Fibroblast of lung (primary cell): Measurements from ENCODE around the gene TCF12. TPM values are rescaled to one million over a fixed set of nuclear protein-coding genes. Genes with fewer than 3 reads are reported as not detected.
A peak's percentile ranks its signal among the peaks of the same experiment; 100 is the strongest.

ENCODE experiments used
- DNase-seq, 2 donors: peaks; one replicate each; pipeline versions ENCODE4 v3.0.0 to v3.0.0-alpha.2; 2010; ENCODE audit warnings: low read depth in 2 of 2
- H2AFZ ChIP-seq: 2 replicates; pipeline ENCODE4 v1.5.1; 2012; ENCODE audit warnings: low read length, control low read depth, inconsistent platforms
- H3K27ac ChIP-seq: 2 replicates; pipeline ENCODE4 v1.5.1; 2011; ENCODE audit warnings: low read length, control low read depth; ENCODE audit not compliant: insufficient read depth
- H3K27me3 ChIP-seq: 2 replicates; pipeline ENCODE4 v1.5.1; 2011; ENCODE audit warnings: mild to moderate bottlenecking, low read length; ENCODE audit not compliant: control insufficient read depth, insufficient read depth
- H3K36me3 ChIP-seq: 2 replicates; pipeline ENCODE4 v1.5.1; 2011; ENCODE audit warnings: low read length; ENCODE audit not compliant: control insufficient read depth, insufficient read depth
- H3K4me1 ChIP-seq: 2 replicates; pipeline ENCODE4 v1.5.1; 2011; ENCODE audit warnings: low read length; ENCODE audit not compliant: control insufficient read depth, insufficient read depth; ENCODE audit errors: extremely low read depth
- H3K4me2 ChIP-seq: 2 replicates; pipeline ENCODE4 v1.5.1; 2011; ENCODE audit warnings: low read length, control low read depth; ENCODE audit not compliant: insufficient read depth; ENCODE audit errors: extremely low read depth
- H3K4me3 ChIP-seq, 4 experiments: fragments of 200-600 bp in 1 of 4; sonication (generic) in 1 of 4; replicated peaks in 1 of 4; 2 replicates each; pipeline ENCODE4 v1.5.1; 2011 to 2016; ENCODE audit warnings: low read length in 4 of 4, low read depth in 3 of 4, mild to moderate bottlenecking in 3 of 4, control low read depth in 2 of 4, inconsistent platforms in 1 of 4, mixed read lengths in 1 of 4; ENCODE audit not compliant: insufficient read depth in 1 of 4; ENCODE audit errors: control extremely low read depth in 1 of 4
- H3K79me2 ChIP-seq: 2 replicates; pipeline ENCODE4 v1.5.1; 2012; ENCODE audit warnings: mild to moderate bottlenecking, low read length, inconsistent platforms; ENCODE audit not compliant: control insufficient read depth, insufficient read depth
- H3K9ac ChIP-seq: 2 replicates; pipeline ENCODE4 v1.5.1; 2011; ENCODE audit warnings: mild to moderate bottlenecking, low read length, control low read depth; ENCODE audit not compliant: insufficient read depth
- H3K9me3 ChIP-seq: 2 replicates; pipeline ENCODE4 v1.5.1; 2012; ENCODE audit warnings: low read depth, low read length; ENCODE audit not compliant: control insufficient read depth, insufficient read depth
- H4K20me1 ChIP-seq: 2 replicates; pipeline ENCODE4 v1.5.1; 2011; ENCODE audit warnings: low read length; ENCODE audit not compliant: control insufficient read depth, insufficient read depth; ENCODE audit errors: extremely low read depth
- EZH2 ChIP-seq: IDR thresholded peaks from 2 replicates; pipeline ENCODE4 v1.5.1; 2012; ENCODE audit warnings: low read length, control low read depth, mild to moderate bottlenecking; ENCODE audit errors: missing control alignments
- polyA plus RNA-seq, 2 donors: library from polyadenylated mRNA; depleted of rRNA in 1 of 2; stranded (reverse) in 1 of 2; unstranded in 1 of 2; fragments of >200 nt; gene quantifications; 2 replicates each; pipeline ENCODE4 v1.2.1, GENCODE V29; 2011 to 2012; ENCODE audit warnings: missing spikeins in 1 of 2
- total RNA-seq: library from RNA; depleted of rRNA; stranded (reverse); fragments of >200 nt; gene quantifications from 2 replicates; pipeline ENCODE4 v1.2.1, GENCODE V29; 2014
- TF ChIP-seq, protein P1 (sequence below), 2 donors: IDR thresholded peaks in 1 of 2; conservative IDR thresholded peaks in 1 of 2; 1 replicate in 1 of 2; 2 replicates in 1 of 2; pipeline ENCODE4 v1.5.1; 2011 to 2012; ENCODE audit warnings: low read length in 2 of 2, control low read depth in 1 of 2, inconsistent platforms in 1 of 2, low read depth in 1 of 2, mild to moderate bottlenecking in 1 of 2

Gene TCF12
- total and polyA plus RNA-seq, 2 donors (not counting 1 experiment from before 2014, with no cell fraction given): 105 to 232 TPM

DNA sequence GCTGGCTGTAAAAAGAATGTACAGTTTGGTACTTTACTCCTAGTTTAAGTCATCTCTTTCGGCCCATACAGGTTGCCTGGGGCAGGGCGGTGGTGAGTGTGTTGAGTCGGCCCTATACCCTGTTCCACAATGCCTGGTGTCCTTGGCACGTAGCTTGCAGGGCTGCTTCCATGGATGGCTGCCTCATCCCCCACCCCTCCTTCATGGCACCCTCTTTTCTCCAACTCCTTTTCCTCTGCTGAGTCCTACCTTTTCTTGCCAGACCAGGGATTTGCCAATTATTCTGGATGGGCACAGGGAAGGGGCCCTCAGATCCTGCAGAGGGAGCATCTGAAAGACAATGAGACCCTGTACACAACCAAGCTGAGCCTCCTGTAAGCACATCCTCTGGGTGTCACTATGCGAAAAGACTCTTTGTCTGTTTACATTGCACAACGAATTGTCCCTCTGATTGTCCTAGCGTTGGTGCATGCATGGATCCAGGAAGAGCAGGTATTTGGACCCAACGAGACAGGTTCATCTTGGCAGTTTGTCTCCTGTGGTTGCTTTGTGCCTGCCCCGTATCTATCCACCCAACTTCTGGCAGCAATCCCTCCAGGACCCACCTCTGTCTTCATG is 384.3 kb downstream of the TCF12 start:
- no peaks in the 10 kb centered on the region for H4K20me1 ChIP-seq
- no peaks in the 10 kb centered on the region for H3K4me1 ChIP-seq
- no peaks in the 10 kb centered on the region for H3K79me2 ChIP-seq
- no peaks in the 10 kb centered on the region for H3K27me3 ChIP-seq
- DNase-seq: no peak
- H3K36me3 ChIP-seq: no peaks in the 10 kb centered on the region
- no peak overlapping the region for H3K4me2 ChIP-seq
- no peak for TF ChIP-seq EZH2
- TF ChIP-seq, protein P1, sequence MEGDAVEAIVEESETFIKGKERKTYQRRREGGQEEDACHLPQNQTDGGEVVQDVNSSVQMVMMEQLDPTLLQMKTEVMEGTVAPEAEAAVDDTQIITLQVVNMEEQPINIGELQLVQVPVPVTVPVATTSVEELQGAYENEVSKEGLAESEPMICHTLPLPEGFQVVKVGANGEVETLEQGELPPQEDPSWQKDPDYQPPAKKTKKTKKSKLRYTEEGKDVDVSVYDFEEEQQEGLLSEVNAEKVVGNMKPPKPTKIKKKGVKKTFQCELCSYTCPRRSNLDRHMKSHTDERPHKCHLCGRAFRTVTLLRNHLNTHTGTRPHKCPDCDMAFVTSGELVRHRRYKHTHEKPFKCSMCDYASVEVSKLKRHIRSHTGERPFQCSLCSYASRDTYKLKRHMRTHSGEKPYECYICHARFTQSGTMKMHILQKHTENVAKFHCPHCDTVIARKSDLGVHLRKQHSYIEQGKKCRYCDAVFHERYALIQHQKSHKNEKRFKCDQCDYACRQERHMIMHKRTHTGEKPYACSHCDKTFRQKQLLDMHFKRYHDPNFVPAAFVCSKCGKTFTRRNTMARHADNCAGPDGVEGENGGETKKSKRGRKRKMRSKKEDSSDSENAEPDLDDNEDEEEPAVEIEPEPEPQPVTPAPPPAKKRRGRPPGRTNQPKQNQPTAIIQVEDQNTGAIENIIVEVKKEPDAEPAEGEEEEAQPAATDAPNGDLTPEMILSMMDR (conservative IDR thresholded peaks at IDR 0.05 in 1 of 2, IDR thresholded peaks at IDR 0.05 in 1 of 2; ENCODE audit: low read depth in 1 of 2, low read length in 2 of 2): no peak
- no peak overlapping the region for H2AFZ ChIP-seq
- no peaks in the 10 kb centered on the region for H3K9me3 ChIP-seq
- no peak overlapping the region for H3K9ac ChIP-seq
- no peak overlapping the region for H3K4me3 ChIP-seq
- H3K27ac ChIP-seq: no peak overlapping the region

DNA sequence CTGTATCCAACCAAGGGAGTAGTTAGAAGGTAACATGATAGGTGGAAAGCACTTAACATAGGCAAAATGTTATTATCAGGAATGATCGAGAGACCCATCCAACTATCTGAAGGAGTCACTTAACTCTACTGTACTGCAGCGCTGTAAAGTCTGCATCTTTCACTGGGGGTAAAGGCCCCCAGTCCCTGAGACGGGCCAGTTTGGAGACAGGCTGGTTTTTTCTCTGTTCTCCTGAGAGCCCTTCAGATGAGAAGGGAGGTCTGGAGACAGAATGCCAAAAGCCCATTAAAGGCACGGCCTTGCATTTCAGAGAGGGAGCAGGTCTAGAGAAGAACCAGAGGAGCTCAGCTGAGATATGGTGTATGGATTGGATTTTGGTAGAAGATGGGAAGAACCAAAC is 386.6 kb downstream of the TCF12 start:
- TF ChIP-seq, protein P1 (conservative IDR thresholded peaks at IDR 0.05 in 1 of 2, IDR thresholded peaks at IDR 0.05 in 1 of 2; ENCODE audit: low read depth in 1 of 2, low read length in 2 of 2): no peak

DNA sequence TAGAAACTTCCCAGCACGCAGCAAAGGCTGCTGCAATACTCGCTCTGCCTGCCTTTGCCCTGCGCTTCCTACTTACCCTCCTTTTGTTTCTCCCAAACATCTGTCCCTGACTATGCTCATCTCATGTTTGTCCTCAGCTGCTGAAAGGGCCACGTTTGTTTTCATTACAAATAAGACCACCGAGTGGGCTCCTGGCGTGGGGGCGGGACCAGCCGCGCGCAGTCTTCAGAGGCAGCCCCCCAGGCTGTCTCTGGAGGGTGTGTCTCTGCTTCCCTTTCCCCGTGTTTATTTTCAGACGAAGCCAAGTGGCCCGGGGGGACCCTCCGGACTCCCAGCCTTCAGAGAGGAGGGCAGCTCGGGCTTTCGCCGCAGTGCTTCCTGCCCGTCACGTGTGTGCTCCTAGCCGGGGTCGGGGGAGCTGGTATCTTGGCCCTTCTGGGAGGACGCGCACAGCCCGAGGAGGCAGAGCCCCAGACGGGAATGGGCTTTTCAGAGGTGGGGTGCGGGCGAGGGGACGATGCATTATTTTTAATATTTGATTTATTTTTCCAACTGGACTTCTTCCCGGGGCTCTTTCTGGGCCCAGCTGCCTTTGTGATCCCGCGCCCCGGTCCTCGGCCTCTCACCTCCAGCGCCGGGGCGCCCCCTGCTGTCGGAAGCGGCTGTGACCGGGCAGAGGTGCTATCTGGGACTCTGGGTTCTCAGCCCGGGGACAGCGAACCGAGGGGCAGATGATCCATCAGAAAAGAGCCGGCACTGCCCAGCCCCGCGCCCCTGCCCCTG is 387.9 kb downstream of the TCF12 start:
- Histone ChIP-seq H3K27me3 (no peaks in the 10 kb centered on the region), H3K27ac (peak overlapping the region; percentile 11), H3K9me3 (no peaks in the 10 kb centered on the region), H4K20me1 (no peaks in the 10 kb centered on the region), H3K79me2 (no peaks in the 10 kb centered on the region), H3K4me2 (peak overlapping the region; percentile 73), H3K9ac (peak overlapping the region; percentile 42), H3K36me3 (no peaks in the 10 kb centered on the region), H2AFZ (peak overlapping the region; percentile 22), H3K4me3 (peak overlapping the region in 3 of 4 experiments; percentile 21 to 58 (median 39)), H3K4me1 (no peaks in the 10 kb centered on the region)
- no peak for TF ChIP-seq EZH2
- TF ChIP-seq, protein P1 (conservative IDR thresholded peaks at IDR 0.05 in 1 of 2, IDR thresholded peaks at IDR 0.05 in 1 of 2; ENCODE audit: low read depth in 1 of 2, low read length in 2 of 2): peak; percentile 62 to 71
- peak; percentile 38 to 65 for DNase-seq

More for the DNA sequence above, 386.6 kb downstream of the TCF12 start:
- H3K36me3 ChIP-seq: no peaks in the 10 kb centered on the region
- no peaks in the 10 kb centered on the region for H3K9me3 ChIP-seq
- H3K27ac ChIP-seq: no peak overlapping the region
- no peaks in the 10 kb centered on the region for H3K4me1 ChIP-seq
- no peaks in the 10 kb centered on the region for H3K27me3 ChIP-seq
- no peak overlapping the region for H3K4me3 ChIP-seq
- H3K9ac ChIP-seq: no peak overlapping the region
- H4K20me1 ChIP-seq: no peaks in the 10 kb centered on the region
- no peak overlapping the region for H2AFZ ChIP-seq
- DNase-seq: no peak
- no peak overlapping the region for H3K4me2 ChIP-seq
- H3K79me2 ChIP-seq: no peaks in the 10 kb centered on the region
